Skin of body (tissue), 2 donors: ENCODE results near the gene FAM181A. TPM values are rescaled to one million over a fixed set of nuclear protein-coding genes. Genes with fewer than 3 reads are reported as not detected.

Source experiments
- DNase-seq: peaks from one replicate; lab custom pipeline; 2025; lab: John Stamatoyannopoulos, UW
- total RNA-seq: library from RNA; depleted of rRNA; stranded (reverse); fragments of >200 nt; gene quantifications from one replicate; pipeline ENCODE4 v1.2.3, GENCODE V29; 2014

Gene FAM181A
- total RNA-seq, 1 donor from 2014 or later: not detected

GRCh38 chr14:93961620-93962019, 34.5 kb downstream of the FAM181A start:
- DNase-seq: no peak

- no peak for DNase-seq
Measured at GRCh38 chr14:93962701-93963601, 35.8 kb downstream of the FAM181A start.

- DNase-seq: no peak
Measured at GRCh38 chr14:93963692-93964091, 36.5 kb downstream of the FAM181A start.

DNA sequence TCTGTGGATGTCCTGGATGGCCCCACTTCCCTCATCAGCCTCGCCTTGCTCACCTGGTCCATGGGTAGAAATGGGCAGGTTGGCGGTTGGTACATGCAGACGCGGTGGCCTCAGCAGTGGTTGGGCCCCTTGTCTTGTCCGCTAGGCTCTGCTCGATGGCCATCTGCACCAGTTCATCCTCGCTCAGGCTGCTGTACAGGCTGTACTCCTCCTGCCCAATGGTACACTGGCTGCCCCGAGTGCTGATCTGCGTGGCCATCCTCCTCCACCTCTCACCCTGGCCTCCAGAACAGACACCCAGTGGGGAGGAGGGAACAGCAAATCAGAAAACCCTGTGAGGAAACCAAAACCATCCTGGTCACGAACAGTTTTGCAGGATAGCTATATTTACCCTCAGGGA, 37.1 kb downstream of the FAM181A start:
- no peak for DNase-seq

- DNase-seq: no peak
Measured at GRCh38 chr14:93964820-93965286, 37.7 kb downstream of the FAM181A start.

- DNase-seq: no peak
Measured at GRCh38 chr14:93965287-93965821, 38.2 kb downstream of the FAM181A start.

DNA sequence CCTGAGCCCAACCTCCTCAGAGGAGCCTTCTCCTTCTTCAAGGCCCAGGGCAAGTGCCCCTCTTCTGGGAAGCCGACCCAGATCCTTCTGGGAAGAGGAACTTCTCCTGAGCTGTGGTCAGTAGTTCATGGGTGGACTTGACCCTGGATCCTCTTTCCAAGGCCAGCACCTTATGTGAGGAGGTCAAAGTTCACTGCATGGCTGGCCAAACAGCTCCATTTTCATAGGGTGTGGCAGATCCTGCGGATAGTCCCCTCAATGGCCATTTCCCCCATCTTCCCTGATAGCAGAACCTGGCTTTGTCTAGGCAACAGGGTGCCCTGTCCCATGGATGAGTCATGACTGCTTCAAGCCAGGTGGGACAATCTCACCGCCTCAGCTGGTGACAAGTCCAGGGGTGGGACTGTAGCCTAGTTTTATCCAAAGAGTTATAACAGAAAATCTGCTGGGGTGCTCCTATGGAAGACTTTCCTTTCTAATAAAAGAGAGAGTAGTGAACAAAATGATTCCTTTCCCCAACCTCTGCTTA, 38.9 kb downstream of the FAM181A start:
- no peak for DNase-seq

DNA sequence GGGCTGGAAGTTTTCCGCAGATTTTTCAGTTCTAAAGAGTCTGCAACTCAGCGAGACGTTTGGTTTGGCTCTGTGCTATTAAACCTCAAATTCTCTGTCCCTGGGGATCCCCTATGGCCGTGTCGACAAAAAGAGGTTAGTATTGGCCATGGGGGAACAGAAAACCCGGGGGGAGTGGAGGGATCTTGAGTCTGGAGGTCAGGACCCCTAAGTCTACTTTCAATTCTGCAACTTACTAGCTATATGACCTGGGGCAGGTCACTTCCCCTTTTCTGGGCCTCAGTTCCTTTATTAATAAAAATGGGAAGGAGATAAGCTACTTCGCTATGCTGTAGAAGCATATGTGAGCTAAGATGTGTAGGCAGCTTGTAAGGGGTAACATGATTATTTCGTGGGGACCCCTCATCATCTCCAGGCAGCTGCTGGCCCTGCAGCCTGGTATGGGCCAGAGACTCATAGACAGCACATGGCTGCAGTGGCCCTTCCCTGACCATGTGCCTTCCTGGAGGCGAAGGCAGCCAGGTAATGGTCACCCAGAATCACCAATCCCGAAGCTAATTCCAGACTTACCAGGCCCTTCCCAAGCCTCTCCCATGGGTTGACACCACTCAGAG, 40.6 kb downstream of the FAM181A start:
- DNase-seq: no peak

DNA sequence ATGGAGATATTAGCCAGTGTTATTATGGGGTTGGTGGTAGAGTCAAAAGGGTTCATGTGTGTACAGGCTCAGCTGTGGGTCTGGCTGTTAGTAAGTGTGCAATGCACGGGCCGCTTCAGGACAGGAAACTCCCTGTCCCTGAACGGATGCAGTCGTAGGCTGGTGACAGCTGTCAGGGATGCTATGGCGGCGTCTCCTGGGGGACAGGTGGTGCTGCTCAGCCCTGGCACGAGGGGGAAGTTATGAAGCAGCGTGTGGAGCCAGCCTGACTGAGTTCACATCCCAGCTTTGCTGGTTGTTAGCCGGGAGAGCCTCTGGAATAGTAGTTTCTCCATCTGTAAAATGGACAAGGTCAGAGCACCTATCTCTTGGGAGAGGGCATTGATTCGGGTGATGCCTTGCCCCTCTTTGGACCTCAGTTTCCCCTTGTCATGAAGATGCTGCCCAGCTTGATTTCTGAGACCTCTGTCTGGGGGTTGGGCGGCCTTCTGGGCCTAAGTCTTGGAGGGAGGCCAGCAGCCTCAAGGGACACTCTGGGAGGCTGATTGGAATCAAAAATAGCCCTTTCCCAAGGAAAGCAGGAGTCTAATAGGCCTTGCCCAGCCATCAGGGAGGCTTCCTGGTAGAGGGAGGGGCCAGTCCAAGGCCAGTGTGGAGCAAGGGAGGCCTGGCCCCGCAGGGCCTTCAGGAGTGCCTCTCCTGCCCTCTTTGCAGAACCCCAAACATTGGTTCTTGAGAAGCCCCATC, 42.1 kb downstream of the FAM181A start:
- no peak for DNase-seq

GRCh38 chr14:93970585-93970964, 43.4 kb downstream of the FAM181A start:
- DNase-seq: no peak

DNA sequence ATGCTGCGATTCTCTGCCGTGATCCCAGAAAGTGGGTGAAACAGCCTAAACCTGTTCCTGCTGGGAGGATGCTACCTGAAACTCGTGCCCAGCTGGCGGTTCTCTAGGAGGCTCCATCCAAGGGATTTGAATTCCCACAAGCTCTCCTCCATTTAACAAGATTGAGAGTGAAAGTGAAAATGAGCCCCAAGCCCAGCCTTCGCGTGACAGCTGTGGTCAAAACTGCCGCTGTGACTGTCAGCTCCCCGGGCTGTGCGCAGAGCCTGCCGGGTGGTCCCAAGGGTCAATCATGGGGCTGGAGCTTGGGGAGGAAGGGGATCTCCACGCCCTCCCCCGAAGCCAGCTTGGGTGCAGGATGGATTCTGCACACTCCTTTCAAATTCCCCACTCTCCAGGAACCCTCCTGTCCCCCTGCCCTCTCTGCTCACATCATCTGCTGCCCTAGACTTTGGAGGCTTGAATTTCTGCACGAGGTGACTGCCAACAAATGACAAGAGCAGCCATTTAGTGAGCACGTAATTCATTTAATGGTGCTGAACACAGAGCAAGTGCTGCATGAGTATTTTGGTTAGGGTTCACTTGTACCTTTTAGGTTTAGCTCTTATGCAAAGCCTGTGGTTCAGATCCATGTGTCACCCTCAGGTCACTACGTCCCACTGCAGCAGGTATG, 44.0 kb downstream of the FAM181A start:
- DNase-seq: no peak

GRCh38 chr14:93971635-93972027, 44.5 kb downstream of the FAM181A start:
- no peak for DNase-seq

DNA sequence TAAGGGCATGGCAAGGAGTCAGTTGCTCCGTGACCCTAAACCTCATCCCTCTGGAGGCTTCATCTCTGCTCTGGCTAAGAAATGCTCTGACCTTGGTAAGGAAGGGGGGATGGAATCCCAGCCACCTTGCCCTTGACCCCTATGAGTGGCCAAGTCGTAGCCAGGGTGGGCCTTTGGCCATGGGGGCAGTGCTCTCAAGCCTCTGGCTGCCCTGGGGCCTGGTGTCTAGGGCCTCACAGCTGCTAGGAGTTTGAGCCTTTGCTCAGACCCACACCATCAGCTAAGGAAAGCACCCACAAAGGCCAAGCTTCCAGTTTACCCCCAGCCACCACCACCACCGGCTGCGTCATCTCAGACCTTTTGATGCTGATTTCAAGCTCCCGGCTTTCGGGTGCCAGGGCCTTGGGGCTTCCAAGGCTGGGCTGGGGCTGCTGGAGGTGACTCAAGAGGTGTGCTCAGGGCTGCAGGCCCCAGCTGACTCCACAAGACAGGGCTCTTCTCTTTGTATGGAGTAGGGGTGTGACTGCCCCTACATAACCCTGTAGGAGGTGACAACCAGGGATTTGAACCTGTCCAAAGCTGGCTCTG, 45.6 kb downstream of the FAM181A start:
- DNase-seq: no peak

GRCh38 chr14:93973607-93974006, 46.5 kb downstream of the FAM181A start:
- DNase-seq: no peak

GRCh38 chr14:93974299-93974698, 47.2 kb downstream of the FAM181A start:
- no peak for DNase-seq

DNA sequence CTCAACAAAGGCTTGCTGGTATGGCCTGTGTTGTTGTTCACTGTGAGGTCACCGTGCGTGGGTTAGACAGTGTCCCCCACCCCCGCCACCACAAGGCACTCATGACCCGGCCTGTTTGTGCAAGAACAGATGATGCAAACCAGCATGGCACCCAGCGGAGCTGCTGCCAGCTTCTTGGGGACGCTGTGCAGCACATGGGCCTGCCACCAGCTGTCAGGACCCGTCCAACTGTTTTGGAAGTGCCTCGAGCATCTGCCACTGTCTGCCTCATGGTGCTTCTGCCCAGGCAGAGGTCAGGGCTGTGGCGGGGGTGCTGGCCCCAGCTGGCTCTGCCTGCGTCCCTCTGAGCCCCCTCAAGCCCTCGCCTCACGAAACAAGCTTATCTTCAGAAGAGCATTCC, 47.7 kb downstream of the FAM181A start:
- no peak for DNase-seq

- DNase-seq: no peak
Measured at GRCh38 chr14:93975791-93976476, 48.8 kb downstream of the FAM181A start.

DNA sequence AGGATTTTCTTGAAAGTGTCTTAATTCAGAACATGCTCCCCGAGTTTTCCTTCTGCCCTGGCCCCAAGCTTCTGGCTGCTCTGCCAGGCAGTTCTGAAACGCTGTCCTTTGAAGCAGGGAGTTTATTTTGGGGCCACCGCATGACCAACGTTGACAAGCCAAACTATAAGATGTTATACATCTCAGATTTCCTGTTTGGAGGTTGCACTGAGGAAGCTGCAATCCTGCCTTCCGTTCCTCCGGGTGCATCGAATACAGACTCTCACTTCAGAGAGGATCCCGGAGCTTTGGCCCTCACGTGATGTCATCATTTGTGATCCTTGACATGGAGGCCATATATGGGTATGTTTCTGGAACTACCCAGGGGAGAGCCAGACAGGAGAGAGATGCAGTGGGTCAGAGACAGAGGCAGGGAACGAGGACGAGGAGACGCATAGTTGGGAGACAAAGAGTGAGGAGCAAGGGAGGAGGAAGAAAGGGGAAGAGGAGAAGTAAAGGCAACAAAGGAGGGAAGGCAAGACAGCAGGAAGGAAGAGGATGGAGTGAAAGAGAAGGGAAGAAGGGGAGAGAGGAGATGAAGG, 49.4 kb downstream of the FAM181A start, which contains the start of gene ASB2:
ASB2 (minus strand) TSS at position 94 of the 581 bp plus-strand sequence. CDS start 12,031 bp downstream, outside the sequence.
- no peak for DNase-seq

GRCh38 chr14:93977171-93977570, 50.0 kb downstream of the FAM181A start:
- no peak for DNase-seq
